ENCODE data around the gene GPR150.

GPR150 gene

GRCh38 chr5:95595289-95595931 is 24.5 kb upstream of the GPR150 start:
- CTCF ChIA-PET = no interaction called here
- POLR2A ChIA-PET = no interaction called here
- no peak overlapping the region for H3K4me3 ChIP-seq (ENCODE audit: low read depth, low read length)
- TF ChIP-seq ZNF292 (tag by site-specific recombination; IDR thresholded peaks at IDR 0.05; ENCODE audit: borderline replicate concordance, low read depth) (no peak), ZNF146 (tag by site-specific recombination; IDR thresholded peaks at IDR 0.05) (peak; percentile 86)
- H3K27ac ChIP-seq (ENCODE audit: extremely low read depth, low read depth, low read length) = no peak overlapping the region
- peaks cover 0 to 4% of the 10 kb centered on the region in 2 experiments; a peak in 1 of 3 replicates for H3K36me3 ChIP-seq (ENCODE audit: control insufficient read depth in 2 of 2, insufficient read depth in 1 of 2, low read length in 2 of 2)
- H3K9me3 ChIP-seq (ENCODE audit: control insufficient read depth, insufficient read depth, low read depth, low read length) = no peaks in the 10 kb centered on the region
- no peaks in the 10 kb centered on the region for H3K4me1 ChIP-seq (ENCODE audit: control insufficient read depth, insufficient read depth, low read length)

GRCh38 chr5:95599252-95599651 is 20.6 kb upstream of the GPR150 start:
- no peak overlapping the region for H3K27ac ChIP-seq (ENCODE audit: extremely low read depth, low read depth, low read length)
- no peak for TF ChIP-seq ZNF639 (tag by site-specific recombination; IDR thresholded peaks at IDR 0.05)
- no peak for TF ChIP-seq REPIN1 (tag by site-specific recombination; IDR thresholded peaks at IDR 0.05; ENCODE audit: low read depth)
- TF ChIP-seq ZNF302 (tag by site-specific recombination; IDR thresholded peaks at IDR 0.05; ENCODE audit: low read depth) = no peak
- TF ChIP-seq ZNF404 (tag by site-specific recombination; IDR thresholded peaks at IDR 0.05) = no peak
- TF ChIP-seq MYNN (tag by site-specific recombination; IDR thresholded peaks at IDR 0.05; ENCODE audit: borderline replicate concordance) = no peak
- TF ChIP-seq ZNF2 (tag by site-specific recombination; IDR thresholded peaks at IDR 0.05) = no peak
- TF ChIP-seq ZNF645 (tag by site-specific recombination; IDR thresholded peaks at IDR 0.05) = no peak
- TF ChIP-seq FEZF1 (tag by site-specific recombination; IDR thresholded peaks at IDR 0.05) = no peak
- no peak for TF ChIP-seq GLIS2 (tag by site-specific recombination; IDR thresholded peaks at IDR 0.05)
- no peak for TF ChIP-seq ZBTB48 (tag by site-specific recombination; IDR thresholded peaks at IDR 0.05)
- no peak for TF ChIP-seq YY1 (tag by site-specific recombination; IDR thresholded peaks at IDR 0.05)
- no peak for TF ChIP-seq ZBTB10 (tag by site-specific recombination; IDR thresholded peaks at IDR 0.05)
- no peak for TF ChIP-seq ZNF776 (tag by site-specific recombination; IDR thresholded peaks at IDR 0.05; ENCODE audit: borderline replicate concordance)
- TF ChIP-seq ZNF768 (tag by site-specific recombination; IDR thresholded peaks at IDR 0.05) = no peak
- TF ChIP-seq SETDB1 (IDR thresholded peaks at IDR 0.05; ENCODE audit: insufficient read length, low read length) = no peak
- no peak for TF ChIP-seq YY2 (tag by site-specific recombination; IDR thresholded peaks at IDR 0.05)
- no peak for TF ChIP-seq ZIC2 (tag by site-specific recombination; IDR thresholded peaks at IDR 0.05)
- TF ChIP-seq REST (tag by site-specific recombination; IDR thresholded peaks at IDR 0.05) = no peak
- no peaks in the 10 kb centered on the region for H3K9me3 ChIP-seq (ENCODE audit: control insufficient read depth, insufficient read depth, low read depth, low read length)
- POLR2A ChIA-PET = no interaction called here
- H3K4me3 ChIP-seq (ENCODE audit: low read depth, low read length) = no peak overlapping the region
- no peaks in the 10 kb centered on the region for H3K4me1 ChIP-seq (ENCODE audit: control insufficient read depth, insufficient read depth, low read length)
- CTCF ChIA-PET = no interaction called here
- peaks cover 0 to 10% of the 10 kb centered on the region in 2 experiments; a peak in 2 of 3 replicates for H3K36me3 ChIP-seq (ENCODE audit: control insufficient read depth in 2 of 2, insufficient read depth in 1 of 2, low read length in 2 of 2)

All from HEK293 (cell line).